ENCODE data around the gene CTNNBL1. TPM values are rescaled to one million over a fixed set of nuclear protein-coding genes. Genes with fewer than 3 reads are reported as not detected.

The CTNNBL1 gene
- total RNA-seq, 2 experiments from 2014 or later: 31.1 to 33.4 TPM

DNA sequence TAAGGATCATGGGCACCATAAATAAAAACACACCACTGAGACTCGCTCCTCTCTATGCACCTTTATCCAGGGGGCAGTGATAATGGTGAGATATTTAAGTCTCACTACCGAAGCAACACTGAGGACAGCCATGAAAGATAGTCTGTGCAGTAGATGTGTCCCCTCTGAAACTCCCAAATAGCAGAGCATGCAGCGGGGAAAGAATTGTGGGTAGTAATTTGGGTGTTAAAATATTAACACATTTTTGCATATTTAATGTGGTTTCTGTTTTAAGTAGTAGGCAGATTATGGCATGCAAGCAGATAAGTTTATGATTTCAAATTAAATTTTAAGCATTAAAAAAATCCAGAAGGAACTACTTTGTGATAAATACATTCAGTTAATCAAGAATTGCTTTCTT, 82.7 kb downstream of the CTNNBL1 start:
- no peaks in the 10 kb centered on the region for H3K27me3 Mint-ChIP-seq
- Histone ChIP-seq H3K9me3 (ENCODE audit: control insufficient read depth in 1 of 2, insufficient read depth in 1 of 2, low read length in 2 of 2) (no peaks in the 10 kb centered on the region), H3K4me3 (ENCODE audit: low read length) (no peak overlapping the region), H3K4me1 (ENCODE audit: insufficient read depth, low read length) (no peaks in the 10 kb centered on the region), H3K27ac (ENCODE audit: low read depth in 1 of 2, low read length in 2 of 2) (no peak overlapping the region), H3K36me3 (ENCODE audit: insufficient read depth, low read length) (peaks cover 27% of the 10 kb centered on the region), H3K27me3 (ENCODE audit: control insufficient read depth in 1 of 2, insufficient read depth in 2 of 2, low read length in 2 of 2) (no peaks in the 10 kb centered on the region)
- peaks cover 86% of the 10 kb centered on the region for H3K36me3 Mint-ChIP-seq (ENCODE audit: low read depth)
- intact Hi-C loops (cut with DNase I, micrococcal nuclease): no loop called here
- TF ChIP-seq, protein P1, sequence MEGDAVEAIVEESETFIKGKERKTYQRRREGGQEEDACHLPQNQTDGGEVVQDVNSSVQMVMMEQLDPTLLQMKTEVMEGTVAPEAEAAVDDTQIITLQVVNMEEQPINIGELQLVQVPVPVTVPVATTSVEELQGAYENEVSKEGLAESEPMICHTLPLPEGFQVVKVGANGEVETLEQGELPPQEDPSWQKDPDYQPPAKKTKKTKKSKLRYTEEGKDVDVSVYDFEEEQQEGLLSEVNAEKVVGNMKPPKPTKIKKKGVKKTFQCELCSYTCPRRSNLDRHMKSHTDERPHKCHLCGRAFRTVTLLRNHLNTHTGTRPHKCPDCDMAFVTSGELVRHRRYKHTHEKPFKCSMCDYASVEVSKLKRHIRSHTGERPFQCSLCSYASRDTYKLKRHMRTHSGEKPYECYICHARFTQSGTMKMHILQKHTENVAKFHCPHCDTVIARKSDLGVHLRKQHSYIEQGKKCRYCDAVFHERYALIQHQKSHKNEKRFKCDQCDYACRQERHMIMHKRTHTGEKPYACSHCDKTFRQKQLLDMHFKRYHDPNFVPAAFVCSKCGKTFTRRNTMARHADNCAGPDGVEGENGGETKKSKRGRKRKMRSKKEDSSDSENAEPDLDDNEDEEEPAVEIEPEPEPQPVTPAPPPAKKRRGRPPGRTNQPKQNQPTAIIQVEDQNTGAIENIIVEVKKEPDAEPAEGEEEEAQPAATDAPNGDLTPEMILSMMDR (IDR thresholded peaks at IDR 0.05): no peak
- ChIA-PET CTCF (no interaction called here), POLR2A (no interaction called here)
- no peak overlapping the region for H3K4me3 Mint-ChIP-seq
- H3K9me3 Mint-ChIP-seq: no peaks in the 10 kb centered on the region
- no peak overlapping the region for H3K27ac Mint-ChIP-seq
- ATAC-seq (ENCODE audit: poor library complexity) (no peak), DNase-seq (no peak)
- H3K4me1 Mint-ChIP-seq (ENCODE audit: low read depth): no peaks in the 10 kb centered on the region

DNA sequence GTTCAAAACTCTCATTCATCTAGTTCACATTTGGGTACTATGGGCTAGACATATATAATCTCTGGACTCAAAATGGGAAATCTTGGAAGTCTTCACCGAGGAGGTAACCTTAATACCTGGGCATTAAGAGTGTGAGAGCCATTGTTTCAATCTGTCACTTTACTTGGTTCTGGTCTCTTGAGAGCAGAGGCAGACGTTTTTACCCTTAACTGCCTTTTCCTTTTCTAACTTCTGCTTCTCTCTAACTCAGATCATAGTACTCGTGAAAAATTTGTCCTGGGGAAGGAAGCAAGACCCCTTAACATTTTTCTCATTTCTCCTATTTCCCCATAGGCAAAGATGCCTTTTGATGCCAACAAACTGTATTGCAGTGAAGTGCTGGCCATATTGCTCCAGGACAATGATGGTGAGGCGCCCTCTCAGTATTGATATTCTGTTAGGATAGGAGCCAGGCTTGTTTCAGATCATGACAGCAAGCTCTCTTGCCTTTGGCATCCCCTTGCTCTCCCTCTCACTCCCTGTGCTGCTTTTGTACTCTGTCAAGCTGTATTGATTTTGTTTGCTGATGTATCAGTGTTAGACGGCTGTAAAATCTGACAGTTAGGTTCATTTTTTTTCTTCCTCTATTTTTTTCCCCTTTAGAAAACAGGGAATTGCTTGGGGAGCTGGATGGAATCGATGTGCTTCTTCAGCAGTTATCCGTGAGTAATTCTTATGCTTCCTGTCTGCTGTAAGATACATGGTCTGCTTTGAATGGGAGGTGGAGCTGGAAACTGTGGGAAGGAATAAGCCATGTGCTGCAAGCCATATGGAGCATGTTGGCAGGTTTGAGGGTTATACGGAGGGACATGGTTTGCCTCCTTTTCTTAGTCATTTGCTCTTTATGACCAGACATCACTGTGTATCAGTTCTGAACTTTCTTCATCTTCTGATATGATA, 83.5 kb downstream of the CTNNBL1 start:
- Histone ChIP-seq H3K4me1 (ENCODE audit: insufficient read depth, low read length) (no peaks in the 10 kb centered on the region), H3K4me3 (ENCODE audit: low read length) (no peak overlapping the region), H3K27me3 (ENCODE audit: control insufficient read depth in 1 of 2, insufficient read depth in 2 of 2, low read length in 2 of 2) (no peaks in the 10 kb centered on the region), H3K9me3 (ENCODE audit: control insufficient read depth in 1 of 2, insufficient read depth in 1 of 2, low read length in 2 of 2) (no peaks in the 10 kb centered on the region), H3K36me3 (ENCODE audit: insufficient read depth, low read length) (peaks cover 33% of the 10 kb centered on the region), H3K27ac (ENCODE audit: low read depth in 1 of 2, low read length in 2 of 2) (no peak overlapping the region)
- ATAC-seq (ENCODE audit: poor library complexity) (no peak), DNase-seq (no peak)
- intact Hi-C loops (cut with DNase I, micrococcal nuclease): no loop called here
- Mint-ChIP-seq H3K9me3 (no peaks in the 10 kb centered on the region), H3K27me3 (no peaks in the 10 kb centered on the region), H3K27ac (no peak overlapping the region), H3K4me1 (ENCODE audit: low read depth) (no peaks in the 10 kb centered on the region), H3K36me3 (ENCODE audit: low read depth) (peaks cover 86% of the 10 kb centered on the region), H3K4me3 (no peak overlapping the region)
- TF ChIP-seq, protein P1 (IDR thresholded peaks at IDR 0.05): no peak
- CTCF ChIA-PET: no interaction called here
- POLR2A ChIA-PET: no interaction called here

DNA sequence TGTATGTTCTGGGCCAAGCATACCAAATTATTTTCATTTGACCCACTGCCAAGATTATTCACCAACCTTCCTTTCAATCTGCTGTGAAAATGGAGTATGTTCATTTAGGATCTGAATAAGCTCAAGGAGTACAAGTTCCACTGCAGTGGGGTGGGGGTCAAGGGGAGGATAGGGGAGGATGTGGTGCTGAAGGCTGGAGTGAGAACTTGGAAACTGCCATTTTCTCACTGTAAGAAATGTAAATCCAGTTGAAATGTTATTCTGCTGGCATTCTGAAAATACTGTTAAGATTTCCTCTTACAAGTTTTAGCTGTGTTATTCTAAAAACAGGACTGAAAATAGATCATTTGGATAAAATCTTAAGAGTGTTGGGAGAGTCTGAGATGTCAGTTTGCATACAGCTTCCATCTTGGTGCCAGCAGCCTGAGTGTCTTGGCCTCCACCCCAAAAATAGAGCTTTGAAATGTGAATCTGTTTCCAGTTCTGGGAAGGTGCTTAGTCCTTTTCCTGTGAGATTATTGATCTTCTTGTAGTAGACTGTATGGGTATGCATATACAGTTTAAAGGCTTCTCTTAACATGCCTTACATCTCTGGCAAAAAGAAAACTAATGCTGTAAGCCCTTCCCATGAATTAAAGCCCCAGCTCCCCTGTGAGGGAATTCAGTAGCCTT, 84.3 kb downstream of the CTNNBL1 start:
- Mint-ChIP-seq H3K27me3 (no peaks in the 10 kb centered on the region), H3K27ac (no peak overlapping the region), H3K9me3 (no peaks in the 10 kb centered on the region), H3K36me3 (ENCODE audit: low read depth) (peaks cover 82% of the 10 kb centered on the region), H3K4me3 (no peak overlapping the region), H3K4me1 (ENCODE audit: low read depth) (no peaks in the 10 kb centered on the region)
- H3K27me3 ChIP-seq (ENCODE audit: control insufficient read depth in 1 of 2, insufficient read depth in 2 of 2, low read length in 2 of 2): no peaks in the 10 kb centered on the region
- H3K4me1 ChIP-seq (ENCODE audit: insufficient read depth, low read length): no peaks in the 10 kb centered on the region
- ATAC-seq (ENCODE audit: poor library complexity): no peak
- no peak overlapping the region for H3K27ac ChIP-seq (ENCODE audit: low read depth in 1 of 2, low read length in 2 of 2)
- DNase-seq: no peak
- CTCF ChIA-PET: no interaction called here
- H3K4me3 ChIP-seq (ENCODE audit: low read length): no peak overlapping the region
- H3K9me3 ChIP-seq (ENCODE audit: control insufficient read depth in 1 of 2, insufficient read depth in 1 of 2, low read length in 2 of 2): no peaks in the 10 kb centered on the region
- peaks cover 35% of the 10 kb centered on the region for H3K36me3 ChIP-seq (ENCODE audit: insufficient read depth, low read length)
- POLR2A ChIA-PET: no interaction called here
- TF ChIP-seq, protein P1 (IDR thresholded peaks at IDR 0.05): no peak
- intact Hi-C loops (cut with DNase I, micrococcal nuclease): no loop called here

All from CD4-positive, alpha-beta T cell (primary cell).